Nephron (organoid): ENCODE results near the gene SAMD13.

ENCODE experiments used
- H3K27ac Mint-ChIP-seq, 3 experiments: 2 replicates each; pipeline ENCODE4 v1.8.0; 2020; ENCODE audit warnings: mixed read lengths in 3 of 3, mild to moderate bottlenecking in 2 of 3, moderate library complexity in 1 of 3
- H3K27me3 Mint-ChIP-seq: 2 replicates; pipeline ENCODE4 v1.8.0; 2021; ENCODE audit warnings: low read depth, mild to moderate bottlenecking, moderate library complexity, mixed read lengths
- H3K36me3 Mint-ChIP-seq: 2 replicates; pipeline ENCODE4 v1.8.0; 2020; ENCODE audit warnings: low read depth, mixed read lengths
- H3K4me1 Mint-ChIP-seq: 2 replicates; pipeline ENCODE4 v1.8.0; 2020; ENCODE audit warnings: mixed read lengths
- H3K4me3 Mint-ChIP-seq, 3 experiments: 2 replicates each; pipeline ENCODE4 v1.8.0; 2020; ENCODE audit warnings: mild to moderate bottlenecking in 3 of 3, mixed read lengths in 3 of 3, moderate library complexity in 2 of 3
- H3K9me3 Mint-ChIP-seq: 2 replicates; pipeline ENCODE4 v1.8.0; 2020; ENCODE audit warnings: mixed read lengths
- TF ChIP-seq, protein P1 (sequence below), 3 experiments: fragments of 200-600 bp; sonication (generic); IDR thresholded peaks; one replicate each; pipeline ENCODE4 v1.5.0; 2021; ENCODE audit warnings: antibody characterized with exemption in 3 of 3; ENCODE audit not compliant: unreplicated experiment in 3 of 3

Gene SAMD13

DNA sequence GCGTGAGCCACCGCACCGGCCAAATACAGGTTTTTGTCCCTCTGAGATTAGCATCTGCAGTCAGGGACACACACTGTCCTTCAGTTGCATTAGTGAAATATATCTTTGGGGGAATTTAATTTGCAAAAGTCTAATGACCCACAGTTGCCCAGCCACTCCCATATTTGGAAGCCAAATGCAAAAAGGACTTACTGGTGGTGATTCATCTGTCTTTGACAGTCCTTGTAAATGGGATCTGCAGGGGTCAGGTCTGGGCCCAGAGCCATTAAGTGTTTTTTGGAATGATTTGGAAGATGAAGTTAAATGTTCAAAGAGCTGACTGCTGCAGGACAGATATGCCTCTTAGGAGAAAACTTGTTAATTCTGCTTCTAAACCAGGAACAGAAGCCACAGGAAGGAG lies 52.2 kb downstream of the SAMD13 start:
- peaks cover 24% of the 10 kb centered on the region for H3K4me1 Mint-ChIP-seq

DNA sequence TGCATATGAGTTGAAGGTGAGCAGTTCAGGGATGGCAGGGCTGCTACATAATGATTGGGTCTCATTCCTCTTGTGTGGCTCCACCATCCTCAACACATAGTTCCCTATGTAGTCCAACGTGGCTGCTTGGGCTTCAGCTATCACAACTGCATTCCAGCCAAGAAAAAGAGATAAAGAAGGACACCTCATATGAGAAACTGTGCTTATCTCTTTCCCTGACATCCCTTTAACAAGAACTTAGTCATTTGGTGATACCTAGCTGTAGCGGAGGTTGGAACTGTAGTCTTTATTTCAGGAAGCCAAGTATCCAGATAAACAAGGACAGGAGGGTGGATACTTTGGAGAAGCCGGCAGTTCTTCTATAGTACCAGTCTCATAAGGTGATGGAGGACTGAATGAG lies 54.0 kb downstream of the SAMD13 start:
- TF ChIP-seq, protein P1, sequence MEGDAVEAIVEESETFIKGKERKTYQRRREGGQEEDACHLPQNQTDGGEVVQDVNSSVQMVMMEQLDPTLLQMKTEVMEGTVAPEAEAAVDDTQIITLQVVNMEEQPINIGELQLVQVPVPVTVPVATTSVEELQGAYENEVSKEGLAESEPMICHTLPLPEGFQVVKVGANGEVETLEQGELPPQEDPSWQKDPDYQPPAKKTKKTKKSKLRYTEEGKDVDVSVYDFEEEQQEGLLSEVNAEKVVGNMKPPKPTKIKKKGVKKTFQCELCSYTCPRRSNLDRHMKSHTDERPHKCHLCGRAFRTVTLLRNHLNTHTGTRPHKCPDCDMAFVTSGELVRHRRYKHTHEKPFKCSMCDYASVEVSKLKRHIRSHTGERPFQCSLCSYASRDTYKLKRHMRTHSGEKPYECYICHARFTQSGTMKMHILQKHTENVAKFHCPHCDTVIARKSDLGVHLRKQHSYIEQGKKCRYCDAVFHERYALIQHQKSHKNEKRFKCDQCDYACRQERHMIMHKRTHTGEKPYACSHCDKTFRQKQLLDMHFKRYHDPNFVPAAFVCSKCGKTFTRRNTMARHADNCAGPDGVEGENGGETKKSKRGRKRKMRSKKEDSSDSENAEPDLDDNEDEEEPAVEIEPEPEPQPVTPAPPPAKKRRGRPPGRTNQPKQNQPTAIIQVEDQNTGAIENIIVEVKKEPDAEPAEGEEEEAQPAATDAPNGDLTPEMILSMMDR (IDR thresholded peaks at IDR 0.05; ENCODE audit: unreplicated experiment in 3 of 3), result no peak
- H3K27me3 Mint-ChIP-seq, result peaks cover 3% of the 10 kb centered on the region
- H3K4me1 Mint-ChIP-seq, result peaks cover 24% of the 10 kb centered on the region
- no peak overlapping the region for H3K4me3 Mint-ChIP-seq
- no peak overlapping the region for H3K27ac Mint-ChIP-seq
- no peaks in the 10 kb centered on the region for H3K9me3 Mint-ChIP-seq
- no peaks in the 10 kb centered on the region for H3K36me3 Mint-ChIP-seq

More for the DNA sequence above, 52.2 kb downstream of the SAMD13 start:
- H3K4me3 Mint-ChIP-seq, result peak overlapping the region in 1 of 3 experiments; percentile 1
- no peaks in the 10 kb centered on the region for H3K9me3 Mint-ChIP-seq
- H3K27ac Mint-ChIP-seq, result peak overlapping the region; percentile 81 to 91 (median 90)
- TF ChIP-seq, protein P1 (IDR thresholded peaks at IDR 0.05; ENCODE audit: unreplicated experiment in 3 of 3), result no peak
- H3K36me3 Mint-ChIP-seq, result no peaks in the 10 kb centered on the region
- H3K27me3 Mint-ChIP-seq, result peaks cover 3% of the 10 kb centered on the region

DNA sequence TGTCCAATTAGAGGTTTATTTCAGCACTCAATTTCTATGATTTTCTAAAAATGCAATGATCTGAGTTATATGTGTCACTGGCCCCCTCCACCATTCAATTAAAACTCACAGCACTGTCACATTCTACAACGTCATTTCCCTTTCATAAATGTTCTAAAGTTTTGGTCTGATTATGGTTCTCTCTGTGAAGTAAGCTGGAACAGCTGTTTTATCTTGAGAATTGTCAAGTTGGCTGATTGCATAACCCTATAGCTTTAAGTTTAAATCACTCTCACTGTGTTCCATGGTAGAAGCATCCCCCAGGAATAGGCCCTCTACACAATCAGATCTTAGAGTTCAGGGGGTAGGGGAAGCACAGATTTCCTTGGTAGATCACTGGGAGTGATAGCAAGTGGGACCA lies 55.4 kb downstream of the SAMD13 start:
- Mint-ChIP-seq H3K9me3 (no peaks in the 10 kb centered on the region), H3K36me3 (no peaks in the 10 kb centered on the region), H3K27ac (peak overlapping the region in 1 of 3 experiments; percentile 18), H3K4me3 (no peak overlapping the region), H3K4me1 (peaks cover 24% of the 10 kb centered on the region), H3K27me3 (no peaks in the 10 kb centered on the region)
- TF ChIP-seq, protein P1 (IDR thresholded peaks at IDR 0.05; ENCODE audit: unreplicated experiment in 3 of 3), result no peak

- TF ChIP-seq, protein P1 (IDR thresholded peaks at IDR 0.05; ENCODE audit: unreplicated experiment in 3 of 3), result no peak
- H3K27ac Mint-ChIP-seq, result no peak overlapping the region
- H3K27me3 Mint-ChIP-seq, result no peaks in the 10 kb centered on the region
- no peak overlapping the region for H3K4me3 Mint-ChIP-seq
- peaks cover 13% of the 10 kb centered on the region for H3K4me1 Mint-ChIP-seq
- H3K9me3 Mint-ChIP-seq, result no peaks in the 10 kb centered on the region
- no peaks in the 10 kb centered on the region for H3K36me3 Mint-ChIP-seq
Observed at GRCh38 chr1:84358695-84359094, 57.2 kb downstream of the SAMD13 start.

DNA sequence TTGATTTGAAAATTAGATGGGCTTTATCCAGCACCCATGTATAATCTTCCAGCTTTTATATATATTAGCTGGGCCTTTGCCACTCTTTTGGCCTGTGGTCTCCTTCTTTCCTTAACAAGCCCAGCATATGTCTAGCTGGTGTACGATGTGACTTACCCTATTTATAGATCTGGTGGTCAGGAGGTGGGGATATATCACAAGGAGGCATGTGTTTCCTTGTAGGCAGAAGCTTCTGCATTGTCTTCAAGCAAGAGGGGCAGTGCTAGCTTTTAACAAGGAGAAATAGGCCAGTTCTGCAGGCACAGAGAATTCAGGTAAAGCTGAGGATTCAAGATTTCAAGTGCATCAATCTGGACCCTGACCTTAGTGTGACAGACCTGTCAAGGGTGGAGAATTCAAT lies 58.8 kb downstream of the SAMD13 start:
- no peak overlapping the region for H3K27ac Mint-ChIP-seq
- H3K4me3 Mint-ChIP-seq, result no peak overlapping the region
- peaks cover 5% of the 10 kb centered on the region for H3K4me1 Mint-ChIP-seq
- no peaks in the 10 kb centered on the region for H3K36me3 Mint-ChIP-seq
- no peaks in the 10 kb centered on the region for H3K27me3 Mint-ChIP-seq
- H3K9me3 Mint-ChIP-seq, result no peaks in the 10 kb centered on the region
- TF ChIP-seq, protein P1 (IDR thresholded peaks at IDR 0.05; ENCODE audit: unreplicated experiment in 3 of 3), result no peak

- H3K4me1 Mint-ChIP-seq, result peaks cover 5% of the 10 kb centered on the region
- H3K36me3 Mint-ChIP-seq, result no peaks in the 10 kb centered on the region
- H3K9me3 Mint-ChIP-seq, result no peaks in the 10 kb centered on the region
- no peak overlapping the region for H3K4me3 Mint-ChIP-seq
- H3K27me3 Mint-ChIP-seq, result no peaks in the 10 kb centered on the region
- TF ChIP-seq, protein P1 (IDR thresholded peaks at IDR 0.05; ENCODE audit: unreplicated experiment in 3 of 3), result no peak
- H3K27ac Mint-ChIP-seq, result no peak overlapping the region
Observed at GRCh38 chr1:84361796-84362195, 60.3 kb downstream of the SAMD13 start.
